ENCODE data around the gene ST14.

GRCh38 chr11:130249371-130249770 is 89.8 kb downstream of the ST14 start:
- TF ChIP-seq, protein P1, sequence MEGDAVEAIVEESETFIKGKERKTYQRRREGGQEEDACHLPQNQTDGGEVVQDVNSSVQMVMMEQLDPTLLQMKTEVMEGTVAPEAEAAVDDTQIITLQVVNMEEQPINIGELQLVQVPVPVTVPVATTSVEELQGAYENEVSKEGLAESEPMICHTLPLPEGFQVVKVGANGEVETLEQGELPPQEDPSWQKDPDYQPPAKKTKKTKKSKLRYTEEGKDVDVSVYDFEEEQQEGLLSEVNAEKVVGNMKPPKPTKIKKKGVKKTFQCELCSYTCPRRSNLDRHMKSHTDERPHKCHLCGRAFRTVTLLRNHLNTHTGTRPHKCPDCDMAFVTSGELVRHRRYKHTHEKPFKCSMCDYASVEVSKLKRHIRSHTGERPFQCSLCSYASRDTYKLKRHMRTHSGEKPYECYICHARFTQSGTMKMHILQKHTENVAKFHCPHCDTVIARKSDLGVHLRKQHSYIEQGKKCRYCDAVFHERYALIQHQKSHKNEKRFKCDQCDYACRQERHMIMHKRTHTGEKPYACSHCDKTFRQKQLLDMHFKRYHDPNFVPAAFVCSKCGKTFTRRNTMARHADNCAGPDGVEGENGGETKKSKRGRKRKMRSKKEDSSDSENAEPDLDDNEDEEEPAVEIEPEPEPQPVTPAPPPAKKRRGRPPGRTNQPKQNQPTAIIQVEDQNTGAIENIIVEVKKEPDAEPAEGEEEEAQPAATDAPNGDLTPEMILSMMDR (IDR thresholded peaks at IDR 0.05) = no peak
- no peak for TF ChIP-seq POLR2A (IDR thresholded peaks at IDR 0.05)
